Transverse colon (tissue), 3 donors: Measurements from ENCODE around the gene SPOCK3.

Experiments used
- EP300 ChIP-seq: sonication (generic); formaldehyde crosslinking; IDR thresholded peaks from one replicate; pipeline ENCODE4 v1.6.1; 2017; ENCODE audit warnings: antibody characterized with exemption, low read depth
- POLR2A ChIP-seq: fragments of 450-650 bp; IDR thresholded peaks from one replicate; pipeline ENCODE4 v1.6.1; 2016; ENCODE audit warnings: antibody characterized with exemption, mild to moderate bottlenecking, moderate library complexity
- POLR2AphosphoS5 ChIP-seq, 3 donors: sonication (generic); formaldehyde crosslinking; IDR thresholded peaks; one replicate each; pipeline ENCODE4 v1.6.1; 2016; ENCODE audit warnings: antibody characterized with exemption in 3 of 3

- no peak for TF ChIP-seq POLR2A
- no peak for TF ChIP-seq EP300
- no peak for TF ChIP-seq POLR2AphosphoS5 (IDR thresholded peaks at IDR 0.05)
Observed at GRCh38 chr4:167021545-167022155, 212.6 kb downstream of the SPOCK3 start.
